Stimulated activated CD8-positive, alpha-beta memory T cell treated with anti-CD3 and anti-CD28 coated beads, Interleukin-2, amount 100 ng/mL, for 1 hour (primary cell): ENCODE measurements around the gene SUPT3H.

ENCODE experiments used
- DNase-seq, 2 donors: peaks; one replicate each; pipeline ENCODE4 v3.0.0-alpha.2; 2020; ENCODE audit warnings: low read depth in 2 of 2

The SUPT3H gene

DNA sequence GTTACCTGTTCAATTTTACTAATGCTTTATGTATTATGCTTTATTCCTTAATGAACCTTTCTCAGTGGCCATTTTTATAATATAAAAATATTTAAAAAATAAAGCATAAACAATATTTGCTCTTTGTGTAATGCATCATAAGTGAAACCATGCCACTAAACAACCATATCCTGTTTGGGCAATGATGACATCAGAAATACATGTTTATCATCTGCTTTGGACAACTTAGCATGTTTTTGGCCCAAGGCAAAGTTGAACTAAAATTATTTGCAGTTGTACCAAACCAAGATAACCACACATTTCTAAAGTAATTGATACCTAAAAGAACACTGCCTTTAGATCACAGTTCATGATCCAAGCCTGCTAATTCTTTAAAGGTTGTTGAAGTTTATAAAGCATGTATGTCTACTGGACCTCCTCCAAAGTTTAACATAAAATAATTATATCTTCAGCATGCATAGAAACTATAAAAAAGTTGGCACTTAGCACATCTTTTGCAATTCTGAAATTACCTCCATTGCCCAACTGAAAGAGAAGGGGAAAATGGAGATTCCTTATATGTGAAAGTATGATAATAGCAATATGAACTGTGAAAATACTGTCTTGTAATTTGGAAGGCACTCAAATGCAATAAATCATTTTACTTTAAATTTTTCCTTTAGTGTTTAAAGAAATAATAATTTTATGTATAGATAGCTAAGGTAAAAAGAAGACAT lies 375.2 kb downstream of the SUPT3H start:
- no peak for DNase-seq

DNA sequence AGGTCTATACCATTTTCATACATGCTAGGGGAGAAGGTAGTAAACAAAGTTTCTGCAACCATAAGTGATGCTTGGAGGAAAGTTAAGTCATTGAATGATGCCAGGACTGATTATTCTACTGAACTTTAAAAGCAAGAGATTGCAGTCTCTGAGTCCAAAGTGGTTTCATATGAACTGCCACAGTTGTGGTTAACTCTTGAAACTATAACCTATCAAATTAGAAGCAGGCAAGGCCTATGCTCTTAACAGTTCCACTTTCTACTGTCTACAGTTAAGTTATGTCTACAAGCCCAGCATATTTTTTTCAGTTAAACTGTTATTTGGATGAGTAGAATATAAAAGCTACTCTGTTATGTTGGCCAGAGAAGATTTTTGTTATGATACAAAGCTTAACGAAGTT lies 376.1 kb downstream of the SUPT3H start:
- no peak for DNase-seq

DNA sequence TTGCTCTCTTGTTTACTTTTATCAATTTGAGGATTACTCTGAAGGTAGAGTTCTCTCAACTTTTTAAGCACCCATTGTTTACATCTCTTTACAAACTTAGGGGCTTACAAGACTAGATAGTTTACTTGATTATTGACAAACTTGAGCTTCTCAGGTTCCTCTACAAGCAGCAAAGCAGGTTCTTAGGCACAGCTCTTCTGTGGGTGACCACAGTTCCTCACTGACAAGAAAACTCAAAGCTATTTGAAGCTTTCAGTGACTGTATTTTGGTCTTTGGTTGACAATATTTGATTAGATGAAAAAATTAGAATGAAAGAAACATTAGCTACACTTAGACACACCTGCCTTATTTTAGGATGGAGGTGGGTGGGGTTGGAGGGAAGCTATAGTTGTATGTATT lies 376.9 kb downstream of the SUPT3H start:
- no peak for DNase-seq

DNA sequence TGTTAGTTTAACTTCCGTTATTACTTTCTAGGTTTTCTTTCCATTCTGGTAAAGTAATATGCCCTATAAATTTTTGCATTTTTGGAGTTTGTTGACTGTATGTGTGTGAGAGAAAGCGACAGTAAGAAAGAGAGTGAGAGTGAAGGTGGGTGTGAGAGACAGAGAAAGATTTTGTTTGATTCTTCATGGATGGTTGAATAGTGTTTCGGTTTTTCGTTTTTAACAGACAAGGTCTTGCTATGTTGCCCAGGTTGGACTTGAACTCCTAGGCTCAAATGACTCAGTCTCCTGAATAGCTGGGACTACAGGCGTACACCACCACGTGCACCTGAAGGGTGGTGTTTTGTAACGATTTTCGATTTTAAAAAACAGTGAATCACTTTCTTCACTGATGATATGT lies 378.7 kb downstream of the SUPT3H start:
- no peak for DNase-seq

DNA sequence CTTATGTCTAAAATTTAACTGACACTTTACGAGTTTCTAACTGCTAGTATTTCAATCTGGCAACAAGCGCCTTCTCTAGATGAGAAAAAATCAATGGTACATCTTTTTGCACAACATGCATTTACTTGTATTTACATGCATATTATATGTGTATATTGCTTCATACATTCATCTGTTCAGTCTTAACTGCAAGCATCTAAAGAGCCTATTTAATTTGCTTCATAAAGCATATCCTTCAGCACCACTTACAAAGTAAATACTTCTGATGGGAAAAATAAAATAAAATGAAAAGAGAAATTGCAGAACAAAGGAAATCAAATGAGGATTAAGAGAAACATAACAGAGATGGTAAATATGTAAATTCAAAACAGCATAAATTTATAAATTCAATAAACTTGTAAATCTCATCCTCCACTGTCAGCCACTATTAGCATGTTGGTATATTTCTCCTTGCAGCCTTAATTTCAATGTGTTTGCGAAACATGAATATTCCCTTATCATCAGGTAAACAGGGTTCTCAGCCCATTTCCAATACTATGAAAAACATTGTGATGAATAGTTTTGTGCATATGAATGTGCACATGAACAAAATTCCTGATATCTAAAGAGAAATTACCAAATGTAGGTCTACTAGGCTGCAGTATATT lies 382.1 kb downstream of the SUPT3H start:
- DNase-seq: no peak

DNA sequence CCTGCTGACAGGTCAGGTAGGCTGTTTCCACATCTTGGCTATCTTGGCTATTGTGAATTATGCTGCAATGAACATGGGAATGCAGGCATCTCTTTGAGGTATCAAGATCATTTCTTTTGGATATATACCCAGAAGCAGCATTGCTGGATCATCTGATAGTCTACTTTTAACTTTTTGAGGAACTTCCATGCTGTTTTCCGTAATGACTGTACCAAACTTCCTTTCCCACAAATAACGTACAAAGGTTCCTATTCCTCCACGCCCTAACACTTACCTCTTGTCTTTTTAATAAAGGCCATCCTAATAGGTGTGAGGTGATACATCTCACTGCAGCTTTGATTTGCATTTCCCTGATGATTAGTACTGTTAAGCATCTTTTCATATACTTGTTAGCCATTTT lies 388.3 kb downstream of the SUPT3H start:
- no peak for DNase-seq

DNA sequence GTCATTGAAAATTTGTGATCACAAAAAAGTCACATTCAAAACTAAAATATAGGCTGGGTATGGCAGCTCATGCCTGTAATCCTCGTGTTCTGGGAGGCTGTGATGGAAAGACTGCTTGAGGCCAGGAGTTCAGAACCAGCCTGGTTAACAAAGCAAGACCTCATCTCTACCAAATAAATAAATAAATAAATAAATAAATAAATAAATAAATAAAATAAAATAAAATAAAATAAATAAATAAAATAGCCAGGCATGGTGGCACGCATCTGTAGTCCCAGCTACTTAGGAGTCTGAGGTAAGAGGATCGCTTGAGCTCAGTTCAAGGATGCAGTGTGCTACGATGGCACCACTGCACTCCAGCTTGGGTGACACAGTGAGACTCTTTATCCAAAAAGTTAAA lies 392.7 kb downstream of the SUPT3H start:
- DNase-seq: no peak

DNA sequence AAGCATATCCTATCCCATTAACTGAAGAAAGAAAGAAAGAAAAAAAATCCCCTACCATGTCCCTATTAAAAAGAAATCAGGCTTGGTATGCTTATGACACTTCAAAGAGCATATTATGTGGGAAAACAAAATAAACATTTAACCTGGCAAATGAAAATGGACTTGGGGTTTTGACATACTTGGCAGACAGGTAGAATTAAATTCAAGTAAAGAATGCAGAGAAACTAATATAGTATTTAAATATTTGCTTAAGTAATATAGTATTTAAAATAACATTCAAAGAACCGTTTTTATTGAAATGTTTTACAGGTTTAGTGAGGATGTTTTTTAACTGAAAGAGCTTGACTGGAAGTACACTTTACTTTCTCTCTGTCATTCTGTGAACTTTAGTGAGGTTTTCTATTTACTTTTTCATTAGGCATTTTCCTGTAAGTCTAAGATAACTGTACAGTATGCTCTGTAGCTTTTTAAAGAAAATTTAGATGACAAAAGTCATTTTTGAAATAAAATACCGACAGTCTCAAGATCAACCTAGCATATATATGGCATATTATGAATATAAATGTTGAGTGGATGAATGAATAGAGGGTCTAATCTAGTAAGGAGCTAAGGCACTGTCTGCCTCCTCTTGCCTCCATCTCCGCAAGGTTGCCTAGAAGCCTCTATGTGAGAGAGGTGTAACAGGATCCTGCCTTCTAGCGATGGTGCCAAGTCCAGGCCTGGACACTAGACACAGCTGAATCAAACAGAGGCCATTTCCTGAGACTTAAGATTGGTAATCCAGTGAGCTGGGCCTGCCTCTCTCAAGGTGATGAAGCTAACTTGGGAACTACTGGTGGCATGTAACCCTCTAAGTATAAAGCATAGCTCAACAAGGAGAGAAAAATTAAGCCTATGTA lies 394.0 kb downstream of the SUPT3H start:
- DNase-seq: no peak

DNA sequence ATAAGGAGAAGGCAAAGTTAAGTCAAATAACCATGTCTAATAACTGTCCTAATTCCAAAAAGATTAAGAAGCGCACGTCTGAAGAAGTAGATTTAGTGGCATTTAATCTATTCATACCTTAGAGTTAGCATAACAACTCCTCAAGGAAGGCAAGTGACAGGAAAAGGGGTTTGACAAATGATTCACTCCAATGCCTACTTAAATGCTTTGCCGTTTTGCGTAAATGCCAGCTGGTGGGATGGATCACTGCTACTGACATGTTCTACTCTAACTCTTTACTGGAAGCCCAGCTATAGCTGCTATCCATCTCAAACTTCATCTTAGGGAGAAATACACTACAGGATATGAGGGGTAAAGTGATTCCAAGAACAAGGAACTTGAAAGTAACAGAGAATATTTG lies 396.9 kb downstream of the SUPT3H start:
- no peak for DNase-seq

DNA sequence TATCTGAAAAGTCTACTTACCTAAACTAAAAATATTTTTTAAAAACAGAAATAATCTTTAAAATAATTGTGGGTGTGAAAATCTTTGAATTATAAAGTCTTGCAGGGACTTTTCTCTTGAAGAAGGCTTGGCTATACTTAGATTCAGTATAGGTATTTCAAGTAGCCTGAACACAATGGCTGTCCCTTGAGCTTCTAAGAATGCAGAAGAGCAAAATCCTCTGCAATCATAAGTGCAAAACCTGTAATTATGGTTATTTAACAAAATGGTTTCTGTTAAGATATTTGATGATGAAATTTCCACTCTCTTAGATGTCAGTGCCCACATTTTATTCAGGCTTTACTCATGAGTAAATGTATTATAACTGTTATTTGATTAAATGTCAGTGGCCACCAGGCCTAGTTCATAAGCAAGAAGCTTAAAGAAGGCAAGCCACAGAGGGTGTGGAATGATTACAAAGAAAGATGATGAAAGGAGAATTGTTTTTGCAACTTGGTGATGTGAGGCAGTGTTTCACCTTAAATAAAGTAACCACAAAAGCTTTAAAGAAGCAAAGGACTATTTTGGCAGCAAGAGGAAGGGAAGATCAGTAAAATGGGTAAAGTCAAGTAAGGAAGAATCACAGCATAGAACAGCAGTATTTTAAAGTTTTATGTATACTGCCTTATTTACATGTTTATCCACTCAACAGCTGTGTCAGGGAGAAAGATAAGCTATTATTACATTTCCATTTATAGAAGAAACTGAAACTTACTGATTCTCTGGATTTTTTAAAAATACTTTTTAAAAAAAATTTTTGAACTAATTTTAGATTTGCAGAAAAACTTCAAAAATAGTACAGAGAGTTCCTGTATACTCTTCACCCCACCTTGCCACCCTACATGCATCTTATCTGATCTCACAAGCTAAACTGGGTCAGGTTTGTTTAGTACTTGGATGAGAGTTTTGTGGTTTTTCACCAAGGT lies 400.8 kb downstream of the SUPT3H start:
- no peak for DNase-seq

DNA sequence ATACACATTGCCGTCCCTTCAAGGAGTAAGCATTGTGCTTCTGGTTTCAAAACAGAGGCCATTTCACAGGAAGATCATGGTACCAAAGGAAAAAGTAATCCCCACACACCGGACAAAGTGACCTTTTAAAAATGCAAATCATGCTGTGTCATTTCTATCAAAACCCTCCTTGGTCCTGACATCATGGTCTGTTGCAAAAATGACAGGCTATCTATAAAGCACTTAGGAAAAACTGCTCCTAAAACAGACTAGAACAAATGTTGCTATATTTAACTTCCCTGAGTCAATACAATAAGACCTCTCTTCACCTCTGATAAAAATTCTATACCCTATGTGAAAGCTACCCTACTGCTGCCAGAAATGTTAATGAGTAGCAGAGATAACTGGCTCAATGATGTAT lies 403.2 kb downstream of the SUPT3H start:
- no peak for DNase-seq

DNA sequence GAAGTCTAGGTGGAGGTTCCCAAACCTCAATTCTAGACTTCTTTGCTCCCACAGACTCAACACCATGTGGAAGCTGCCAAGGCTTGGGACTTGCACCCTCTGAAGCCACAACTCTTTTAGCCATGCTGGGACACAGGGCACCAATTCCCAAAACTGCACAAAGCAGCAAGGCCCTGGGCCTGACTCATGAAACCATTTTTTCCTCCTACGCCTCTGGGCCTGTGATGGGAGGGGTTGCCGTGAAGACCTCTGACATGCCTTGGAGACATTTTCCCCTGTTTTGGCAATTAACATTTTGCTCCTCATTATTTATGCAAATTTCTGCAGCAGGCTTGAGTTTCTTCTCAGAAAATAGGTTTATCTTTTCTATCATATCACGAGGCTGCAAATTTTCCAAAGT lies 405.0 kb downstream of the SUPT3H start:
- DNase-seq: no peak

DNA sequence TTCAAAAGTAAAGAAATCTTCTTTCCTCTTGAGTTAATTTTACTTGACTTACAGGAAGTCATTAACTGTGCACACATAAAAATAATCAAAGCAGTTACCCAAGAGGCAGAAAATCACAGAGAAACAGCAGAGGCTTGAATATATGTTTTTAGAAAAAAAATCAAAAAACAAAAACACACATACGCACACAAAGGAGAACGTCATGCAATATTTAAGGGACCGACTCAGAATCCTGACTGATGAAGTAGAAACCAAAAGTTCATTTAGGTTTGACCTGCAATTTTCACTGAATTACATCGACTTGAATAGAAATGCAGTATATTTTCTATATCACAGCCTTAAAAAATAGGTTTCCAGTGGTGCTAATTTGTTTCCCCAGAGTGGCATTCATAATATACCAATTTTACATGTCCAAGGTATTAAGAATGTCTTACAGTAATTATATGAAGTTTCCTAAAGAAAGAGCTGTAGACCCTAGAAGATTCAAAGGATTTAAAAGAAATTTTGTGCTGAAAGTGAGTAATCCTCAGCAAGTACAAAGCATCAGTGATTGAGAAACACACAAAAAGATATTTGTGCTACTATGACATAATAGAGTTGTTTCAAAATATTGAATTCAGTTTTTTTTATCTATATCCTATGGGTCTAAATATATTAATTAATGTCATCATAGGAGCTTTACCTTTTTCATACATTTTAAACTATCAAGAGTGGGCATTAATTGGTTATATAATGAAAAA lies 408.1 kb downstream of the SUPT3H start:
- no peak for DNase-seq

DNA sequence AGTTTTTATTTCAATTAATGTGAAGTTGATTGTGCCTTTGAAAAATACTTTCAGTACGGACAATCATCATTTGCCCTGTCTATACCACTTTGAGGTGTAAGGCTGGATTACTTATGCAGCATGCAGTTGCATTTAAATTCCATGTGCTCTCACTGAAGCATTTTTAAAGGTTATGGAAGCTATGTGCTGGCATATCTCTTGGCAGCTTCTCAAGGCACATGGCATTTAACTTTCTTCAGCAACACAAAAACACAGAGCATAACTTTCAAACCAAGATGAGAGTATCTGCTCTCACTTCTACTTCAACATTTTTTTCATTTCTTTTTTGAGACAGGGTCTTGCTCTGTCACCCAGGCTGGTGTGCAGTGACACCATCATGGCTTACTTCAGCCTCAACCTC lies 410.3 kb downstream of the SUPT3H start:
- DNase-seq: no peak

DNA sequence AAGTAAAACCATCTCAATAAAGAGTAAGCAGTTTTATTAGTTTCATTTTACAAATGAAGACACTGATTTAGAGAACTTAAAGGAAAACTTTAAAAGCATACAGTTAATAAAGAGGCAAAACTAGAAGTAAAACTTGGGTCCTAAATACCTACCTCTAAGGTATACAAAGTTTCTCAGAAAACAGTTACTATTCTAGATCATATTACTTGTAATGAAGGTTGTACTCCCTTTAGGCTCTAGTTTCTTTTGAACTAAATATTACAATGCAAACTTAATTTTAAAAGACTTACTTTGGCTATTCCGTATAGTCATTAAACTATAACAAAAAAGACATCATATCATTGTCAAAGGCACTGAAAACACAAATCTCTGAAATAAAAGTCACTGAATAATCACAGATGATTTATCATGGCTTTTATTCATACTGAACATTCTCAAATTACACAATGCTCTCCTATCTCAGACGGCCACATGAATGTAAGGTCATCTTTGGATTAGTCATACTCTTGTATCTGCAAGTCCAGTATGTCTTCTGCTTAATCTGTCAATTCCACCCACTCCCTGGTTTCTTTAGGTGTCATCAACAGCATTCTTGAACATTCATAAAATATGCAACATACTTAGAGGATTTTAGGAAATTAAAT lies 411.2 kb downstream of the SUPT3H start:
- no peak for DNase-seq

DNA sequence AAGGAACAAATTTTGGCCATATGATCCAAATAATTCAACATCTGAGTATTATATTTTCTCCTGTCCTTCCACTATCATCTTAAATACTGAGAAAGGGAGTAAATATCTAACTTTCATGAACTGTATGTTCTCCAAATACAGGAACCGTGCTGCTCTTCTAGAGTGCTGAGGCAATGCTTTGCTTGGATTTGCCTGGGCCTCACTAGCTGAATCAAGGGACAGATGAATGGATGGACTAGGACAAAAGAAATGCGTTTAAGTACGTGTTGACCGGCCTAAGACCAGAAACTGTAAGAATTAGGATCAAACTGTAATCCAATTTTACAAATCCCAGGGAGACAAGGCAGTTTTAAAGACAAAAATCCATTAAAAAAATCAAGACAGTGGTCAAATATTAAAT lies 412.0 kb downstream of the SUPT3H start:
- DNase-seq: no peak

DNA sequence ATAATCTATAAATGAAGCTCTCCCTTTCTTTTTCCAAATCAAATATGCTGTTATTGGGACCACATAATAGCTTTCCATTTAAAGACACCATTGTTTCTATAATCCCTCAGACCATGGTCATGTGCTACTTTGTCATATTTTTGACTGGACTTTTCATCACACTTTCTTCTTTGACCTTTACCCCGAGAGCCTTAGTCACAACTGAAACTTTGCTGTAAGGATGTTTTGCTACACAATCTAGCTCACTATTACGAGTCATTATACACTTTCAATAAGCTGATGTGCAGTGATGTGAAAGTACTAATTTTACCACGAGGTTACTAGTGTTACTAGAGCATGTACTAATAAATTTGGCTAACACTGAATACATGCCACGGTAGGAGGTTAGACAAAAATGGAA lies 416.8 kb downstream of the SUPT3H start:
- no peak for DNase-seq

DNA sequence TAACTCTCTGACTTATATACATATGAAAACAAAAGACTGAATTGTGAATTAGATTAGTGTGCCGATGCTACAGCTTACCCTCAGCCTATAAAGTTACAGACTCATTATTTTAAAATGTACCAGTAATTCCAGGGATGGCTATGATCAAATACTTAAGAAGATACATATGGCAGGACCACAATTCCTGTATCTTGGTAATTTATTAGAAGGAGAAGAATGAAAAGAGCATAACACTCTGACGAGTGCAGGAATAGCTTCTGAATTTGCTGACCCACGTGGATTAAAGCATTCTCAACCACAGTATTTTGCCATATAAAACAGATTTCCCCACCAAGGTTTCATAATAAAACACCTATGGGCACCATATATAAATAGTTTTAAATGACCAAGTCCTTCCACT lies 418.1 kb downstream of the SUPT3H start:
- DNase-seq: no peak

DNA sequence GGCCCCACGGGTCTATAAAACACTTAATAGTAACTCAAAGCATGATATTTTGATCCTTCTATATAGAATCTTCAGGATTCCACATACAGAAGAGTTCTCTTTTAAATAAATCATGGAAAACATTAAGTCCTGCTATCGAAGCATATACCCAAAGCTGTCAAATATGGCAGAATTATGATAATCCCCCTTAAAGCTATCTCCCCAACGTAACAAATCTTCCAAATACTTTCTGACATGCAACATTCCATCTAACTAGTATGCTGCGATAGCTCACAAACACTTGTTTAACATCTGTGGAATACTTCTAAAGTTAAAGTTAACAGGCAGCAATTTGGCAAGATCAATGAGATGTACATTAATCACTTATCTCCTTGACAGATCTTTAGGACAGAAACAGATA lies 420.6 kb downstream of the SUPT3H start:
- no peak for DNase-seq

DNA sequence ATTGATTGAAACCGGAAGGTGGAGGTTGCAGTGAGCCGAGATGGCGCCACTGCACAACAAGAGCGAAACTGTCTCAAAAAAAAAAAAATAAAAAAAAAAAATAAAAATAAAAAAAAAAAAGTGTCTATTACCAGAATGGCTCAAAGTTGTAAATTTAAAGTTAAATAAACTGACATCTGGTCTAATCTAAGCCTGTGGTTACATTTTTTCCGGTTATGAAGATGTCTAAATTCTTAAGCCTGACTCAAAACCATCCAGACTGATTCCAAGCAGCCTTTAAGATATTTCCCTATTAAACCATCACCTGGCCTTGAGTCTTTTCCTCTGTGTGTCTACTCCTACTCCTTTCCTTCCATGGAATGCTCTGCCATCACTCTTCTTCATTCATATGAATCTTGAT lies 421.3 kb downstream of the SUPT3H start:
- DNase-seq: no peak
